GM21367 (cell line): Measurements from ENCODE around the gene SLC17A5.
"Not testable (repeated sequence)": the region's sequence is repeated elsewhere in the genome, so short reads cannot be mapped to it uniquely, and the experiment has no call there.

Experiments
- ATAC-seq: cut with Tn5 transposase; IDR thresholded peaks from one replicate; pipeline ENCODE4 v1.9.1; 2021; ENCODE audit not compliant: unreplicated experiment

SLC17A5 gene

GRCh38 chr6:73653571-73654424 lies at the start of gene SLC17A5:
TSS of gene SLC17A5 (minus strand) at chr6:73653992. CDS start at chr6:73653886, 106 bp downstream.
- peak; percentile 90 for ATAC-seq

GRCh38 chr6:73703466-73703865 lies 49.7 kb upstream of the SLC17A5 start:
- ATAC-seq: no peak

GRCh38 chr6:73702444-73702843 lies 48.7 kb upstream of the SLC17A5 start:
- no peak for ATAC-seq

- ATAC-seq: no peak
These were observed 46.1 kb upstream of the SLC17A5 start for GRCh38 chr6:73699676-73700459.

GRCh38 chr6:73696966-73697655 lies 43.3 kb upstream of the SLC17A5 start:
- no peak for ATAC-seq

- ATAC-seq: peak; percentile 47
These were observed 42.0 kb upstream of the SLC17A5 start, which contains the start of gene CD109 for GRCh38 chr6:73695619-73696421. TSS of gene CD109 (plus strand) at chr6:73696203. CDS start at chr6:73696216, 13 bp downstream.

GRCh38 chr6:73694711-73695411 lies 41.1 kb upstream of the SLC17A5 start:
- no peak for ATAC-seq

GRCh38 chr6:73691512-73691911 lies 37.7 kb upstream of the SLC17A5 start:
- ATAC-seq: no peak

GRCh38 chr6:73690056-73690455 lies 36.3 kb upstream of the SLC17A5 start:
- ATAC-seq: no peak

GRCh38 chr6:73688351-73688750 lies 34.6 kb upstream of the SLC17A5 start:
- no peak for ATAC-seq

GRCh38 chr6:73683574-73683973 lies 29.8 kb upstream of the SLC17A5 start:
- not testable (repeated sequence) for ATAC-seq

GRCh38 chr6:73680289-73680918 lies 26.6 kb upstream of the SLC17A5 start:
- ATAC-seq: no peak

- not testable (repeated sequence) for ATAC-seq
These were observed 26.1 kb upstream of the SLC17A5 start for GRCh38 chr6:73679846-73680245.

GRCh38 chr6:73679009-73679408 lies 25.2 kb upstream of the SLC17A5 start:
- ATAC-seq: no peak

- ATAC-seq: peak; percentile 87
These were observed 21.8 kb upstream of the SLC17A5 start for GRCh38 chr6:73675466-73676098.

GRCh38 chr6:73671911-73672685 lies 18.3 kb upstream of the SLC17A5 start:
- ATAC-seq: no peak

GRCh38 chr6:73669005-73669404 lies 15.2 kb upstream of the SLC17A5 start:
- ATAC-seq: no peak

- ATAC-seq: no peak
These were observed 14.0 kb upstream of the SLC17A5 start for GRCh38 chr6:73667798-73668197.
